Measurements from ENCODE around the gene BTRC.
A peak's percentile ranks its signal among the peaks of the same experiment; 100 is the strongest.

The BTRC gene

GRCh38 chr10:101436302-101436701, 82.3 kb downstream of the BTRC start:
- TF ChIP-seq, protein P1, sequence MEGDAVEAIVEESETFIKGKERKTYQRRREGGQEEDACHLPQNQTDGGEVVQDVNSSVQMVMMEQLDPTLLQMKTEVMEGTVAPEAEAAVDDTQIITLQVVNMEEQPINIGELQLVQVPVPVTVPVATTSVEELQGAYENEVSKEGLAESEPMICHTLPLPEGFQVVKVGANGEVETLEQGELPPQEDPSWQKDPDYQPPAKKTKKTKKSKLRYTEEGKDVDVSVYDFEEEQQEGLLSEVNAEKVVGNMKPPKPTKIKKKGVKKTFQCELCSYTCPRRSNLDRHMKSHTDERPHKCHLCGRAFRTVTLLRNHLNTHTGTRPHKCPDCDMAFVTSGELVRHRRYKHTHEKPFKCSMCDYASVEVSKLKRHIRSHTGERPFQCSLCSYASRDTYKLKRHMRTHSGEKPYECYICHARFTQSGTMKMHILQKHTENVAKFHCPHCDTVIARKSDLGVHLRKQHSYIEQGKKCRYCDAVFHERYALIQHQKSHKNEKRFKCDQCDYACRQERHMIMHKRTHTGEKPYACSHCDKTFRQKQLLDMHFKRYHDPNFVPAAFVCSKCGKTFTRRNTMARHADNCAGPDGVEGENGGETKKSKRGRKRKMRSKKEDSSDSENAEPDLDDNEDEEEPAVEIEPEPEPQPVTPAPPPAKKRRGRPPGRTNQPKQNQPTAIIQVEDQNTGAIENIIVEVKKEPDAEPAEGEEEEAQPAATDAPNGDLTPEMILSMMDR (IDR thresholded peaks at IDR 0.05; ENCODE audit: extremely low read depth, insufficient read depth, missing control alignments): no peak
- in situ Hi-C loops (cut with MboI; ENCODE audit: low pct_unique_long_range_greater_than_20kb, low sequenced_read_pairs, unreplicated experiment): loop anchor here (25.0 kb wide), 1 partner anchor 149 kb away; no protein-coding TSS in a partner anchor
- DNase-seq (ENCODE audit: low spot score): no peak

DNA sequence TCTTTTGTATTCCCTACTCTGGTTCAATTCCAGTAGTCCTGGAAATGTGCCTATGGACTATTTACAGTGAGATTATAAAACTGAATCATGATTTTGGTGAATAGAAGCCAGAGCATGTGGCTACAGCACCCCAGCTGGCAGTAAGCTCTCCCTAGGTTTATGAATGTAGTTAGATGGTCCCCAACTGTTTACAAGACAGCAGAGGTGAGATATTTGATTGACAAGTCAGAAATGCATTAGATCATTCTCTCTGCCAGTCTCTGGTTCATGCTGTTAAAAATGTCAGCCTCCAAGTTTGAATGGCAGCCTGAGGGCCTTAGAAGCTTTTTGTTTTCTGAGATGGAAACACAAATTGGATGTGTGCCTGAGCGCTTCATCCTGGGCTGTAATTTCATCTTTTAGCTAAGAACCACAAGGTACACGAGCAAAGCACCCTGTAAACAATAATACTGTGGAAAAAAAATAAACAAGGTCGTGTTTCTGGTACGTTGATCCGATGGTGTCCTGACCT, 85.0 kb downstream of the BTRC start:
- TF ChIP-seq, protein P1 (IDR thresholded peaks at IDR 0.05; ENCODE audit: extremely low read depth, insufficient read depth, missing control alignments): no peak
- no peak for DNase-seq (ENCODE audit: low spot score)

GRCh38 chr10:101441541-101442455, 87.8 kb downstream of the BTRC start:
- peak; percentile 44 for DNase-seq (ENCODE audit: low spot score)
- in situ Hi-C loops (cut with MboI; ENCODE audit: low pct_unique_long_range_greater_than_20kb, low sequenced_read_pairs, unreplicated experiment): loop anchor here (25.0 kb wide), 1 partner anchor 154 kb away; no protein-coding TSS in a partner anchor
- TF ChIP-seq, protein P1 (IDR thresholded peaks at IDR 0.05; ENCODE audit: extremely low read depth, insufficient read depth, missing control alignments): peak; percentile 79

More for the DNA sequence above, 85.0 kb downstream of the BTRC start:
- in situ Hi-C loops (cut with MboI; ENCODE audit: low pct_unique_long_range_greater_than_20kb, low sequenced_read_pairs, unreplicated experiment): loop anchor here (25.0 kb wide), 1 partner anchor 152 kb away; no protein-coding TSS in a partner anchor

- no peak for DNase-seq (ENCODE audit: low spot score)
- TF ChIP-seq, protein P1 (IDR thresholded peaks at IDR 0.05; ENCODE audit: extremely low read depth, insufficient read depth, missing control alignments): no peak
- in situ Hi-C loops (cut with MboI; ENCODE audit: low pct_unique_long_range_greater_than_20kb, low sequenced_read_pairs, unreplicated experiment): loop anchor here (25.0 kb wide), 1 partner anchor 155 kb away; no protein-coding TSS in a partner anchor
Observed at GRCh38 chr10:101442456-101442800, 88.5 kb downstream of the BTRC start.

- DNase-seq (ENCODE audit: low spot score): peak; percentile 12
- TF ChIP-seq, protein P1 (IDR thresholded peaks at IDR 0.05; ENCODE audit: extremely low read depth, insufficient read depth, missing control alignments): peak; percentile 36
- in situ Hi-C loops (cut with MboI; ENCODE audit: low pct_unique_long_range_greater_than_20kb, low sequenced_read_pairs, unreplicated experiment): loop anchor here (25.0 kb wide), 1 partner anchor 157 kb away; no protein-coding TSS in a partner anchor
Observed at GRCh38 chr10:101444058-101444898, 90.3 kb downstream of the BTRC start.

DNA sequence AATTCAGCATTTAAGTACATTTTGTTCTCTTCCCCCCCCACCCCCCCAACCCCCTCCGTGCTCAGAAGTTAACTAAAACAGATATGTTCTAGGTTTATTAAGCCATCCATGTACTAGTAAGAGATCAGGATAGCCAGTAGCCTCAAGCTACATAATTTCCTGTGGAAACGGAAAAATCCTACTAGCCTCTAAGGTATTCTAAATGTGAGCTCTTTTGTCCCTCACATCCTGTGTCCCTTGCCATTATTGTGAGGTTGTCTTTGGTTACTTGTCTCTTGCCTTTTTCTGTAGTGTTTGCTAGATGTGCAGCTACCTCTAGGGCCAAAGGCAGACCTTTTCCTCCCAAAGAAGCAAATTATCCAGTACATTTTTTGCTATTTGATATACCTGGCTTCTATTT, 92.1 kb downstream of the BTRC start:
- in situ Hi-C loops (cut with MboI; ENCODE audit: low pct_unique_long_range_greater_than_20kb, low sequenced_read_pairs, unreplicated experiment): loop anchor here (25.0 kb wide), 1 partner anchor 159 kb away; no protein-coding TSS in a partner anchor
- no peak for DNase-seq (ENCODE audit: low spot score)
- TF ChIP-seq, protein P1 (IDR thresholded peaks at IDR 0.05; ENCODE audit: extremely low read depth, insufficient read depth, missing control alignments): no peak

All from GM13977 (cell line).